Gastrocnemius medialis (tissue), 4 donors: Measurements from ENCODE around the gene TWIST2.

Experiments used
- POLR2A ChIP-seq, 2 donors: fragments of 450-650 bp; IDR thresholded peaks; one replicate each; pipeline ENCODE4 v1.6.1; 2017; ENCODE audit warnings: antibody characterized with exemption in 2 of 2, mild to moderate bottlenecking in 2 of 2, moderate library complexity in 2 of 2
- TF ChIP-seq, protein P1 (sequence below), 5 experiments: fragments of 450-650 bp in 3 of 5; fragments of 200-600 bp in 2 of 5; sonication (generic) in 2 of 5; IDR thresholded peaks in 4 of 5; conservative IDR thresholded peaks in 1 of 5; 1 replicate in 4 of 5; 2 replicates in 1 of 5; pipeline ENCODE4 v1.5.1; 2016 to 2019; ENCODE audit warnings: antibody characterized with exemption in 5 of 5, mild to moderate bottlenecking in 3 of 5, moderate library complexity in 3 of 5

DNA sequence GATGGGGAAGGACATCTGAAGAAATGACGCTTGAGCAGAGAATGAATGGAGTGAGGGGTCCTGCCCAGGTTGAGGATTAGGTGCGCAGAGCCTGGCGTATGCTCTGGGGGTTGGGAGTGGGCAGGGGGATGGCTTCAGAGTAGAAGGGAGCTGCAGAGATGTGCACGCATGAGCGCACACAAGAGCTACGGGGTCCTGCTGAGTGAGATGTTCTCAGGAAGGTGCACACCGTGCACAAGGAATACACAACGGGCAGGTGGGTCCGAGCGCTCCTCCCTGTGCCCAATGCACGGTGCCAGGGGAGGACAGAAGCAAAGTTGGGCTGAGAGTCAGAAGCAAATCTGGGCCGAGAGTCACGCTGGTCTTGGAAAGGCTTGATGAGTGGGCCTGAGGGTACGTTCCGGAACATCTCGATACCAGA lies 25.5 kb downstream of the TWIST2 start:
- TF ChIP-seq, protein P1, sequence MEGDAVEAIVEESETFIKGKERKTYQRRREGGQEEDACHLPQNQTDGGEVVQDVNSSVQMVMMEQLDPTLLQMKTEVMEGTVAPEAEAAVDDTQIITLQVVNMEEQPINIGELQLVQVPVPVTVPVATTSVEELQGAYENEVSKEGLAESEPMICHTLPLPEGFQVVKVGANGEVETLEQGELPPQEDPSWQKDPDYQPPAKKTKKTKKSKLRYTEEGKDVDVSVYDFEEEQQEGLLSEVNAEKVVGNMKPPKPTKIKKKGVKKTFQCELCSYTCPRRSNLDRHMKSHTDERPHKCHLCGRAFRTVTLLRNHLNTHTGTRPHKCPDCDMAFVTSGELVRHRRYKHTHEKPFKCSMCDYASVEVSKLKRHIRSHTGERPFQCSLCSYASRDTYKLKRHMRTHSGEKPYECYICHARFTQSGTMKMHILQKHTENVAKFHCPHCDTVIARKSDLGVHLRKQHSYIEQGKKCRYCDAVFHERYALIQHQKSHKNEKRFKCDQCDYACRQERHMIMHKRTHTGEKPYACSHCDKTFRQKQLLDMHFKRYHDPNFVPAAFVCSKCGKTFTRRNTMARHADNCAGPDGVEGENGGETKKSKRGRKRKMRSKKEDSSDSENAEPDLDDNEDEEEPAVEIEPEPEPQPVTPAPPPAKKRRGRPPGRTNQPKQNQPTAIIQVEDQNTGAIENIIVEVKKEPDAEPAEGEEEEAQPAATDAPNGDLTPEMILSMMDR (IDR thresholded peaks at IDR 0.05 in 4 of 5, conservative IDR thresholded peaks at IDR 0.05 in 1 of 5) = no peak
- TF ChIP-seq POLR2A (IDR thresholded peaks at IDR 0.05) = no peak
